Dedifferentiated amniotic fluid mesenchymal stem cell (primary cell): ENCODE results near the gene PIGS.
"Not testable (repeated sequence)": the region's sequence is repeated elsewhere in the genome, so short reads cannot be mapped to it uniquely, and the experiment has no call there.

Source experiments
- DNase-seq: peaks from one replicate; pipeline ENCODE4 v3.0.0-alpha.2; 2016; ENCODE audit errors: extremely low spot score

PIGS gene

DNA sequence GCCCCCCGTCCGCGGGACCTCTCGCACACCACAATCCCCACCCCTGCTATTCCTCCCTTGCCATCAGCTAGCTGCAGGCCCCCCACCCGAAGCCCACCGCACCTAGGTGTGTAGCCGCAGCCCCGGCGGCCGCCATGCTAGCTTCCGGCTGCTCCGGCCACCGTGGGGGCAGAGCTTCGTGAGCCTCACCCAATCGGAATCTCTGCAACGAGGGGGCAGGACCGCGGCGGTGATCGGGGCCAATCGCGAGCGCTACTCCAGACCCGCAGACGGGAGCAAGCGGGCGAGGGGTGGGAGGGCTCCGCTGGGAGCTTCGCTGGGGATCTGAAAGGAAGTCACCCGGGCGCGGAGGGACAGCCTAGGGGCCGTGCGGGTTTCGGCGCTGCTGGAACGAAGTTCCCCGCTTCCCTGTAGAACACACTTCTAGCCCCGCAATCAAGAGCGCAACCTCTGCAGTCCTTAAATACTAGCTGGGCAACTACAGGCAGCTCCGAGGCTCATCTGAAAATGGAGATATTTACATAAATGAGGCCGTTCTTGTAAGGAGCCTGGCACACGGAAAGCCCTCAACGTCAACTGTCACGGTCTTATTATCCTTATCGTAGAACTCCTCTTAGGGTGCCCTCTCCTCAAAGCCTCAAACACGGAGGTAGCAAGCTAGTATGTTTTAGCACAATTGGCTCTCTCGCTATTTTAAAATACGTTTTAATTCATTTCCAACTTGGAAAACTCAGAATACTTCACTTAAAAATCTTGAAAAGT lies at the start of gene PIGS:
TSS of gene PIGS (minus strand) at position 164 of the 762 bp plus-strand sequence. CDS start at position 136, 28 bp downstream.
- DNase-seq = peak; percentile 93

DNA sequence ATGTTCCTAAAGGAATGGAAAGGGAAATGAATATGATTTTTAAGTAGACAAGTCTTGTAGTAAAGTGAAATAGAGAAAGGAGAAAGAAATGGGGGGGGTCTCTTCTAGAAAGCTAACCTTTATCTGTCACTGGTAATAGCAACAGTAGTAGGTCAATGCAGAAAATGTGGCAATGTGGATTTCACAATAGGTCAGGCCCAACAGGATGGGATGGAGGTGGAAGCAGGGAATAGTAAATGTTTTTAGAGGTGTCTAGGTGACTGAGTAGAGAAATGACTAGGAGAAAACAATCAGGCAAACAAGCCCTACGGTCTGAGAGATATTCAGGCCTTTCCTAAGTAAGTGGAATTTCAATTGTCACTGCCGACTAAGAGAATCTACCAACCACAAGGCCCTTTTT lies 48.7 kb upstream of the PIGS start:
- DNase-seq = no peak

DNA sequence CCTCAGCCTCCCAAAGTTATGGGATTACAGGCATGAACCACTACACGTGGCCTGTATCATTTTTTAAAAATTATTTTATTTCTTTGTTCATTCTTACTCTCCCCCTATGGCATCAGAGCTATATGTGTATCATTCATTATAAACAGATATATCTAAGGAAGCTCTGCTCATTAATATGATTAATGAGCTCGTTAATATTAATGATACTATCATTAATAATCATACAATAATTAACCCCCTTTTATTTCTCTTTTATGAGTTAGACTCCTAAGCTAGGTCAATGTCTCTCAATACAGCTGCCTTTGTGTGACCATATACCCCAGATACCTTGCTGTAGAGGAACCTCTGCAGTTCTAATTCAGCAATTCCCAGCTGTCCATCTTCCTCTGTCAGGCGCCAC lies 47.1 kb upstream of the PIGS start:
- no peak for DNase-seq

DNA sequence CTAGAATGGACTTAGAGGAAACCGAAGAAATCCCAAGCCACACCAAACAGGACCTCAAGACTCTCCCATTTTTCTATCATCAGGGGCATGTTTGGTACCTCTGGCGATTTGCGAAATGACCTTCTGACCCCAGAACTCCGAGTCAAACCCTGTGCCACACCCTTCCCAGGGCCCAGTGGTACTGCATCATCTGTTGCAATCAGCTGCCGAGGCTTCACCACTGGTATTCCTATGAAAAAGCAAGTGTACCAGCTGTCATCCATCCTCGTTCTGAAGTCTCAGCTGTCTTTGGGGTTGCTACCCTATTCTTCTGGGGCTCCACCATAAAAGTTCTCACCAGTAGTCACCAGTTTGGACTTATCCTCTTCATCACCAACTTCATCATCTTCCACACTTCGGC lies 45.0 kb upstream of the PIGS start:
- DNase-seq = no peak

DNA sequence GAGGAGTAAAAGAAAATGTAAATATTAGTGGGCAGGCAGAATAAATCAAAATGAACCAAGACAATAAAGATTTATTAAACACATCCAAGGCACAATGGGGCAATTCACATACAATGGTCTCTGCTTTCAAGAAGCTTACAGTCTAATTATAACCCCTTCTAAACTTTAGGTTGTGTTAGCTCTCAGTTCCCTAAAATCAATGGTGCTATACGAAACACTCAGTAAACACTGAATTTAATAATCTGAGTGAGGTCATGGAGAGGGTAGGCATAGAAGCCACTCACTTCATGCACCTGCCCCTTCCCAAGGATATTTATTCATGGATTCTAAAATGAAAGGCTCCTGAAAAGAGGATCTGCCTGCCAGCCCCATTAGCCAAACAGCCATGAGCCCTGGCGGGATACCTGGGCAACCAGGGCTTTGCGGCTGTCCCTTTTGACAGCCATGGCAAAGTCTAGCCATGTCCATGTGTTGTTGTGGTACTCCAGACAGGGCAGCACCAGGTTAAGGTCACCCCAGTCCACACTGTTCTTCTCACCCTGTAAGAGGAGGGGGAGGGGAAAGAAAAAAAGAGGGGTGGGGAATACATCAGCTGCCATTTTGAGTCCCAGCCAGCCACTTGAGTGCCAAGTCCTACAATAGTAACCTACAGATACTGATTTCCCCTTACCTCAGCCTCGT lies 44.1 kb upstream of the PIGS start:
- DNase-seq = no peak

DNA sequence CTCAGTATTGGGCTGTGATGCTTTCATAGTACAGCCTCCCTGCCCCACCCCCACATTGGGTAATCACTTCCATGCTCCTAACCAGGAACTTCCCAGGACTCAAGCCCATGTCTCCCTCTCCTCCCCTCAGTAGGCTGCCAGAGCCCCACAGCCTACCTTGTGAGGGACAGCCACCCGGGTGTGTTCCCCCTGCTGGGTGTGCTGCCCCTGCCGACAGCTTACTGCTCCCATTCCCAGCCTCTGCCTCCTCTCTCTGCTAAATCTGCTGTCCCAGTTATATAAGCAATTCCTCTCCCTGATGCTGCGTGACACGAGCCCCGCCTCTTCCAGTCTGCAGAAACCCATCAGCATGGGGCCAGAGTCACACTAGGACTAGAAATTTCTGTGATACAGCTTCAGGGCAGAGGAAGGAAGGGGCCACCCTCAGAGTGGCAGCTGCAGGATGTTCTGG lies 42.6 kb upstream of the PIGS start, which contains the start of gene RSKR:
TSS of gene RSKR (minus strand) at position 255 of the 451 bp plus-strand sequence. CDS start at position 231, 24 bp downstream.
- no peak for DNase-seq

DNA sequence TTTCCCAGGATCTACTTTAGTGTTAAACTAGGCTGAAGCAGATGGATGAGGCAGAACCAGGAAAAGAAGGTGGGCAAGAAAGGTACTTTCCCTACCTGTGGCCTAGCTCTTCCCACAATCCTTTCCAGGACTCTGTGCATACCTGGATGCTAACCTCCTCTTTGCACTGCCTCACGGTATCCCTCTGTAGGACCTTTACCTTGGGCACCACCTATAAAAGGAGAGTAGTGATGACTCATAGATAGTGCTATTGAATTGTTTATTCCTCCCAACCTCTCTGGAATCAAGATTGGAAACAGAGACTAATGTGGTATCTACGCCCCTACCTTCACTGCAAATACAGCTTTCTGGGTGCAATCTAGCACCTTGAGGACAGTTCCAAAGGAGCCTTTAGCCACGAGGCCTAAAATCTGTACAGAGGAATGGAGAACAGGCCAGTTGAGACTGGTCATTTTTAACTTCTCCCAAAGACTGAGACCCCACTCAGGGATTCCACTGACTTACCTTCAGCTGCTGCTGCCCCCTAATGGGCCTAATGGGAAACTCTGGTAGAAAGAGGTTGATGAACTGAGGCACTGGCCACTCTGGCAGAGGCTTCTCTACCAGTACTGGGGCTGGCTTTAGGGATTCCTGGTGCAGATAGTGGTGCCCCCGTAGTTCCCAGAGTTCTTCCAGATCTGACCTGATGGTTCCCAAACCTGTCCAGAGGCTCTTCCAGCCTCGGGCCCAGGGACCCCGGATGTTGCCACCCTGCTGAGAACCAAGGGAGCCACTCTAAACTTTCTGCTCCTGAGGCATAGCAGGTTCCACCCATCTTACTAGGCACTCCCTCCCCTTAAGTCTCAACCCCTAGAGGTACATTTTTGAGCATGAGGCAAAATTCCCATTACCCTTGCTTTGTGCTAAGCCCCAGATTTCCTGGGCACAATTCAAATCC lies 41.9 kb upstream of the PIGS start:
- DNase-seq = no peak

DNA sequence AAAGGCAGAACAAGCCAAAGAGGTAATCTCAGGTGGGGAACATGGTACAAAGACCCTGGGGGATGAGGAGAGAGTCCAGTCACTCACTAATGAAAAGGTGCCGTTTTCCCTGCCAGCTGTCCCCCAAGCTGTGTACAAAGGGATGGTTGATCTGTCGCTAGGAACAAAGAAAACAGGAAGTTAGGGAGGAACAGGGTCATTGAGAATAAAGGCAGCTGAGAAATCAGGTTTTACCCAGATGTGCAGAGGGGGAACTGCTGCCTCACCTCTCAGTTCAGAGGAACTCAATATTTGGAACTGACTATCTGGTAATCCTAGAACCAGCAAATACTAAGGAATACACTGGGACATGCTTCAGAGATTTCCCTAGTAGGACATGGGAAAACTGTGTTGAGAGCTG lies 41.2 kb upstream of the PIGS start:
- no peak for DNase-seq

DNA sequence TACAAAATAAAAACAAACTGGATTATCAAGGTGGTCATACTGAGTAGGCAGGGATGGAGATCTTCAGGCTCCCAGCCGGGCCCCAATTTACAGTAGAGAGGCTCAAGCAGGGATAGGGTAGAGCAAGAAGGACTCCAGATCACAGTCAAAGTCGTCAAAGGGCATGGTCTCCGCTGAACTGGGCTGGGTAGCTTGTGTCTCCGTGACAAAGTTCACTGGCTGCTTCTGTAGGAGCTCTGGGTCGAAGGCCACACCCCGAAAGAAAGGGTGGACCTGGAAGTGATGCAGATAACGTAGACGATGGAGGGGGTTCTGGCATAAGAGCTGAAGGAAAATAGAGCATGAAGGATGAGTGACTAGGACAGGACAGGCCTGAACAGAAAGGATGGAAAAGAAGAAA lies 39.1 kb upstream of the PIGS start:
- no peak for DNase-seq

DNA sequence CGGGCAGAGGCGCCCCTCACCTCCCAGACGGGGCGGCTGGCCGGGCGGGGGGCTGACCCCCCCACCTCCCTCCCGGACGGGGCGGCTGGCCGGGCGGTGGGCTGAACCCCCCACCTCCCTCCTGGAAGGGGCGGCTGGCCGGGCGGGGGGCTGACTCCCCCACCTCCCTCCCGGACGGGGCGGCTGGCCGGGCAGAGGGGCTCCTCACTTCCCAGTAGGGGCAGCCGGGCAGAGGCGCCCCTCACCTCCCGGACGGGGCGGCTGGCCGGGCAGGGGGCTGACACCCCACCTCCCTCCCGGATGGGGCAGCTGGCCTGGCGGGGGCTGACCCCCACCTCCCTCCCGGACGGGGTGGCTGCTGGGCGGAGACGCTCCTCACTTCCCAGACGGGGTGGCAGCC lies 32.7 kb upstream of the PIGS start:
- not testable (repeated sequence) for DNase-seq

DNA sequence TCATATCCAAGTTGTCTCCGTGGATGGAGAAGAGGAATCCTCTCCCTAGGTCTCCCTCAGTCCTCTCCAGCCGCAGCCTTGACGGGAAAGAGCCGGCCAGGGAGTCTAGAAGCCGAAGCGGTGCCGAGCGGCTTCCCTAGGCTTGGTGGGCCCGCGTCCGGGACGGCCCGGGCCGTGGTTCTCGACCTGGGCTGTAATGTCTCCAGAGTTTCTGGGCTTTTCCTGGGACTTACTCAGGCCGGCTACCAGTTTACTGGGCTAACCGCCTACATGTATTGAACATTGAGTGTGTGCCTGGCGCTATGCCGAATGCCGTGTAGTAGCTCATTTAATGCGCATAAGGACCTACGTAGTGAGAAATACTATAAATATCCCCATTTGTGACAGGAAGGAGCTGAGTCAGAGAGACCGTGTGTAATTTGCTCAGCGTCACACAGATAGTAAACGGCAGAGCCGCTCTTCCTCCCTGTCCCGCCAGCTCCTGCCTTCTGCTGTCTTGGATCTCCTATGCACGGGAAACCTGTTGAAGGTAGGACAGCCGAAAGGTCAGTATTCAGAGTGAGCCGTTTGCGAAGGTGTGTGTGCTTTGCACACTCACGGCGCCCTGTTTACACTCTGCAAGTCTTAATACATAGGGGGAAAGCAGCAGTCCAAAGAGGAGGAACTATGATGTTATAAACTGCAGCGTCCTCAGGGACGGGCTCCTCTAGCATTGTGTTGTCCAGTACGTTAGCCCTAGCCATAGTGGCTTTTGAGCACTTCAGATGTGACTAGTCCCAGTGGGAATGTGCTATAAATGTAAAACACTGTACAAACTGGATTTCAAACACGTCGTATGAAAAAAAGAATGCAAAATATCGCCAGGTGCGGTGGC lies 28.2 kb upstream of the PIGS start:
- DNase-seq = peak; percentile 74

DNA sequence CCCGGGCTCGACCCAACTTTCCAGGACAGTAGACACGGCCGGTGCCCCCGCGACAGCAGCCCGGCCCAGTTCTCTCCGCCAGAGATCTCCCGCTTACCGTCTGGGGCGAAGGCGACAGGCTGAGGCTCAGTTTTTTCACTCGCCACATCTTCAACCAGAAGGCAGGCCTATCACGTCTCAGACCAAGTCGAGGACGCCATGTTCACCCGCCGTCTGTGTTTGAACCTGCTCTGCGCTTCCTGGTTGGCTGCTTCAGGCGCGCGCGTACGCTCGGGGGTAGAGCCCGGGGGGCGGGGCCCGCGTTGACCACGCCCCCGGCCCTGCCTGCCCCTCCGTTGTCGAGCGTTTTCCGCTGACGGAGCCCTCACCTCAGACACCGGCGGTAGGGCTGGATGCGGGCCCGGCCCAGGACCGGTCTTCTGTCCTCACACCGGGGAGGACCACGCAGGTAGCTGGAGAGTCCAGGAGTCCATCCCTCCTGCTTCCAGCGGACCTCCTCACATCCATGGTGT lies 27.5 kb upstream of the PIGS start, which contains the start of gene SPAG5:
TSS of gene SPAG5 (minus strand) at position 227 of the 512 bp plus-strand sequence. CDS start at position 148, 79 bp downstream.
- DNase-seq = peak; percentile 86

DNA sequence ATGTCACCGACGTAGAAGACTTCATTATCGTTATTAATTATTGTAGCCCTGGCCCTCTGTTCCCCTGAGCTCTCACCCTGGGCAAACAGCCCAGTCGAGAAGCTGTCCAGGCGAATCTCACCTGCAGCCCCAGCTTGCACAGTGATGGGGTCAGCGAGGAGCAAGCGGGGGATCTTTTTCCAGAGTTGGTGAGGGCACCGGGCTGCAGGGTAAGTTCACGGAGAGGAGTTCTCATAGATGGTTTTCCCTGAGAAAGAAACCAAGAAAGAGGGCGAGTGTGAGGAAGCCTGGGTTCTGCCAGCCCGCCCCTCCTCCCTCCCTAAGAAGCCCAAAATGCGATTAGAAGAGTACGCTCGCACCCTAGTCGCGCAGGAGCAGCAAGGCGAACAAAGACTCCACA lies 27.1 kb upstream of the PIGS start:
- DNase-seq = no peak

DNA sequence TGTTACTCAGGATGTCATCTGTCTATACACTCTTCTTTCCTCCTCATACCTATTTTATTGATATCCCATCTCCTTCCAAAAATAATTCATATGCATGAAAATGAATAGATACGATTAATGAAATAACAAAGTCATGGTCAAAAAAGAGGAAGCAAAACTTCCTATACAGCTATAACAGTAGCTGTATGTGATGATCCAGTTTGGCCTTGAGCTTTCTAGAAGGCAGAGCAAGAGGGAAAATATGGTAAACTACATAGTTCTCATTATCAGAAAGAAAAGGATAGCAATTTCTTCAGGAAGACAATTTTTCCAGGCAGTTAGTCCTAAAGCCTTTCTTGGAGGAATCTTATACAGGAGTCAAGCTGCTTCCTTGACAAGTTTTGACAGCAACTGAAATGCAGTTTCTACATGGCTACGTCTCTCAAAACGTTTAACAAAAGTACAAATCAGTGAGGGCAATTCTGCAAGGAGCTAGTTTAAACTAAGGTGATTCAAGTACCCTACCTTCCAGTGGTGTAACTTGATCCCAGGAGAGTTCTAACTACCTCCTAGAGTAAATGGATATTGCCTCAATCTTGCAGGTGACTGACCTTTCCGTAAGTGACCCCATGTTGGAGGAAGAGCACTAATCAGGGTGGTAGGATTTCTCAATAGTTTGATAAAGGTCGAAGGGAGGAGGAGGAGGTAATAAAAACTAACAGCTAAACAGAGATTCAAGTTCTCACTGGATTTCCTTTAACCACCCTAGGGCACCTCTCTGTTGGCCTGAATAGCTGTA lies 26.5 kb upstream of the PIGS start:
- no peak for DNase-seq

DNA sequence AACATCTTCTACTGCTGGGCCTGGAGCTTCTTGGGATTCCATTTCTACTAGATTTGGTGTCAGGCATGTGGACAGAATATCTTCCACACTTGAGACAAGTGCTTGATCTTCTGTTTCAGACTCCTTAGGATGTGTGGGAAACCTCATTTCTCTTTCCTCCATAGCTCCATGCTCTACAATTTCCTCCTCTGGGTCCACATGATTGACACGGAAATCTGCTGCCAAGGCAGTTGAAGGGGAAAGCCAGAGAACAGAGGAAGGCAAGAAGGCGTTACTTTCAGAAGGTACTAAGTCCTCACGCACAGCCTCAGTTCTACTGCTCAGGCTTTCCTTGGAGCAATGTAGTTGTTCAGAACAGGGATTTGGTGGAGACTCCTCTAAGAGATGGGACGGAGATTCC lies 20.9 kb upstream of the PIGS start:
- DNase-seq = no peak

DNA sequence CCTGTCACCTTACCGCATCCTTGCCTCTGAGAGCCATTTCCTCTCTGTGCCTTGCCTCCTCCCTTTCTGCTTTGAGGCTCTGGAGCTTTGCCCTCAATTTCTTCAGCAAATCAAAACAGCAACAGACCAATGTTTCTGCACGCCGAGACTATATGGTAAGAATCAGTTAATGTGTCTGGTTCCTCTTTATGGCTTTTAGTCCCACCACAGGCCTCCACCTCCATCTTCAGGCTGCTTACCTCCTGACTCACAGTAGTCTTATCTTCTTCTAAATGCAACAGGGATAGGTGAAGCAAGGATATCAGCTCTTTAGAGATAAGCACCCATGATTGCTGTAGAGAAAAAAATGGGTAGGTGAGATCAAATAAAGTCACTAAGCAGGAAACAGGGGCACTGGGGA lies 14.5 kb upstream of the PIGS start:
- DNase-seq = no peak

DNA sequence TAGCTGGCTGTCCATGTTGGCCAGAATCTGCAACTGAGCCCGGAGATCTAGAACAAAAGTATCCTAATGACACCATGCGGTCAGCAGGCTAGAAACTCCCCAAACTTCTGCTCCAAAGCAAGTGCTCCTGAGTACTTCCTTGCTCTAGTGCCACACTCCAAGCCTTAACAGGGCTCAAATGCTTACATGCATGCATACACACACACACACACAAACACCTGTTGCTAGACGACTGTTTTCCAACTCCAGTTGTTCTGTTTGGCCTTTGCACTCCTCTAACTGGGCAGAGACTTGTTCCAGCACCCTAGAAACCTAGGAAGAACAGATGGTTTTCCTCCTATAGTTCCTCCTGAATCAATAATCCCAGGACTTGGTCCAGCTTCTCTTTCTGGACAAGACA lies 13.1 kb upstream of the PIGS start:
- no peak for DNase-seq

DNA sequence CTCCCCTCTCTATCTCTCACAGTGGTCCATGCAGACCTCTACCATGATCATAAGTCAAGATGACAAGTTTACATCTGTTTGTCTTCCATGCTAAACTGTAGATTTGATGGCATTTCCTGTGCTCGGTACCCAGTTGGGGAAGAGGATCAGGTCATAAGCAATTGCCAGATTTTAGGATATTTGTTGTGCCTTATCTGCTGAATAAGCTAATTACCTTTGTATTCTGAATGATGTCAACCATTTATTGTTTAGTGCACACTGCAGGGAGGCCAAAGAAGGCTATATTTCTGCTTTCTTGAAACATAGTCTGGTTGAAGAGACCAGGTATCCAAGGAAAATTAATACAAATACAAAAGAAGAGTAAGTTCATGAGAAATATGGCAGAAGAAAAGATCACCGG lies 11.2 kb upstream of the PIGS start:
- DNase-seq = no peak

DNA sequence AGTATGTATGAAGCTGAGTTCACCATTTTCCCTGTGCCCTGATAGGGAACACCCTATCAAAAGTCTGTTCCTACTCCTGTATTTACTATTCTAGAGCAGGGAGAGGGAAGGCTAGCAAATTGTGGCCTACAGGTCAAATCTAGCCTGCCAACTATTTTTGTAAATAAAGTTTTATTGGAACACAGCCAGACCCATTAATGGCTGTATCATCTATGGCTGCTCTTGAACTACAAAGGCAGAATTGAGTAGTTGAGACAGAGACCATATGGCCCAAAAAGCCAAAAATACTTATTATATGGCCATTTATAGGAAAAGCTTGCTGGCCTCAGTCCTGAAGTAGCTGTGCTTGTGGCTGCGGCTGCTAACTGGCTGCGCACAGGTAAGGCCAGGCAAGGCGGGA lies 9.6 kb upstream of the PIGS start:
- no peak for DNase-seq

DNA sequence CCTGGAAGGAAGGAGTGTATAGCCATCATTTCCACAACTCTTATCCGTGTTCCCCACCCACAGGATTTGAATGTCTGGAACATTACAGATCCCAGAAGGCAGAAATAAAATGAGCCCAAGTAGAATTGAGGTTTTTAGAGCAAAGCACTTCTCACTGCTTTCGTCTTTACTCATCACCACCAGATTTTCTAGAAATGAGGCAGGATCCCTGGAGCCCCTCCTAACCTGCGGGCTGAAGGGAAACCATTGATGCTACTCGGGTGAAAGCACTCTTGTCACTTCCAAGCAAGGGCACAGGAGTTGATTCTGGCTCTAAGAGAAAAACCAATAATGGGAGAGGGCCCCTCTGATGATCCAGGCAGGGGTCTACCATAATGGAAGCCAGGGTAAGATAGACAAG lies 8.2 kb upstream of the PIGS start:
- DNase-seq = no peak
